HuH-7.5 (cell line): Measurements from ENCODE around the gene PKN3.
A peak's percentile ranks its signal among the peaks of the same experiment; 100 is the strongest.
"Not testable (repeated sequence)": the region's sequence is repeated elsewhere in the genome, so short reads cannot be mapped to it uniquely, and the experiment has no call there.

ENCODE experiments used
- DNase-seq: peaks from one replicate; pipeline ENCODE4 v3.0.0; 2011; ENCODE audit warnings: low spot score

Gene PKN3

DNA sequence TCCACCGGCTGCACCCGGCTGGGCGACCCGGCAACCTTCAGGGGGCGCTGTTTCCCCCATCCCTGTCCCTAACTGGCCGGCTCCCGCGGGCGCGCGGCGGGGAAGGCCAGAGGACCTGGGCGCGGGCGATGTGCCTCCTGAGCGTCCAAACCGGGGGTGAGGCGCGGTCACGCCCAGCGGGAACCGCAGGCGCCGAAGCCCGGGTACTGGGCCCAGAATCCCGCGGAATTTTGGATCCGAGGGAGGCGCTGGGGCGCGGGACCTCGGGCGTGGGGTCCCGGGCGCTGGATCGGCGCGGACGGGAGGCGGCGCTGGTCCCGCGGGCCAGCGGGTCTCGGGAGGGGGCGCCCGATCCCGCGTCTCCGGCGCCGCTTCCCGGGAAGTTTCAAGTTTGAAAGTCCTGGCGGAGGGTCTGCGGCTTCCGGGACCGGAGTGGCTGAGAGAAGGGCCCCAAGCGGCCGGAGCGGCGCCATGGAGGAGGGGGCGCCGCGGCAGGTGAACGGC, at the start of gene PKN3:
TSS of gene PKN3 (plus strand) at position 59 of the 504 bp plus-strand sequence. CDS start at position 472, 413 bp downstream.
- DNase-seq: peak; percentile 97

DNA sequence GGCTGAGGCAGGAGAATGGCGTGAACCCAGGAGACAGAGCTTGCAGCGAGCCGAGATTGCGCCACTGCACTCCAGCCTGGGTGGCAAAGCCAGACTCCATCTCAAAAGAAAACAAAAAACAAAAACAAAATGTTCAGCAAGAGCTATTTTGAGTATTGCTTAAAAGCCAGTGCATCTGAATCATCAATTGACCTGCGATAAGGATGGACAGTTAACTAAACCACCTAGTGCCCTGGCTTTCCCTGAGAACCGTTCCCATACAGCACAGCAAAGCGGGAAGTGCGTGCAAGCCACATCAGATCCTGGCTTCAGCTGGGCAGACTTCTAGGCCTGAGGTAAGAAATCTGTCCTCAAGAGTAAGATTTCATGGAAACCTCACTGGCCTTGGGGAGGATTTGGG, 48.4 kb upstream of the PKN3 start:
- no peak for DNase-seq

DNA sequence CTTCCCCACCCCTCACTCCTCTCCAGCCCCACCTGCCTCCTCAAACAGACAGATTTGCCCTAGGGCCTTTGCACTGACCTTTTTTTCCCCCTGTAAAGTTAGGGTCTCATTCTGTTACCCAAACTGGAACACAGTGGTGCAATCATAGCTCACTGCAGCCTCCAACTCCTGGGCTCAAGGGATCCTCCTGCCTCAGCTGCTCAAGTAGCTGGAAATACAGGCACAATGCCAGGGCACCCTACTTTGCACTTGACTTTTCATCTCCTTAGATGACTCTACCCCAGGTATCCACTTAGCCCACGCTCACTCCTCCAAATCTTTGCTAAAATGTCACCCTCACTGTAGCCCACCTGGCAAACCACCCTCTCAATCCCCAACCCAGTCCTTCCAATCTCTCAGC, 47.8 kb upstream of the PKN3 start:
- no peak for DNase-seq

DNA sequence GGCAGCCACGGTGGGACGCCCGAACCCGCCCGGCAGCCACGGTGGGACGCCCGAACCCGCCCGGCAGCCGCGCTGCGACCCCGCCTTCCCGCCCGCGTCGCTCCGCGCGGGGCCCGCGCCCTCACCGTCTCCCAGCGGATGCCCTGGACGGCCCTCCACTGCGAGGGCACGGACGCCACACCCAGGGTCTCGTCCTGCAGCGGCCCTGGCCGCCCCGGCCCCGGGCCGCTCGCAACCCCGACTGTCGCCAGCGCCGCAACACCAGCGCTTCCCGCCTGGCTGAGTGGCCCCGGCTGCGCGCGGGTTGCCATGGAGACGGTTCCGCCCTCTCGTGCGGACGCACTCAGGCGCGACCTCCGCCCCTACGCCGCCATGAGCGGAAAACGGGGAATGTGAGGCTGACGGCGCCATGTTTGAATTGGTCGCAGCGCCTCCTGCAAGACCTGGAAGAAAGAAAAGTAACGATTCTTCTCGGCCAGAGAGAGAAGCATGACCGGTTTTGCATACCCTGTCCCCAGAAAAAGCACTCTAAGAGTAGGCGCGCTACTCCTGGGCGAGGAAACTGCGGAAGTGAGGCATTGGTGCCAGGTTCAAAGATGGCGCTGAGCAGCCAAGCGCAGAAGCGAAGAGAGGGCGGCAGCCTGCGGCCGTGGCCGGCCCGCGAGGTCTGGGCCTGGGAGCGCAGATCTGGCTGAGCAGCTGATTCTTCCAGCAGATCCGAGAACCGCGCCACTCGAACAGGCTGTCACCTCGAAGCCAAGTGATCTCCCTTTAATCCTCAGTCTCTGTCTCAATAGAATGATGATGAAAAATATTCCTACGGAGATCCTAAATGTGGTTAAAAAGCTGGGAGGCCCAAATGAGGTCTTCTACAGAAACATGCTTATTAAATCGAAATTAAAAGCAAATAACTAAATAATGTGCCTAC, 45.6 kb upstream of the PKN3 start, which contains the start of gene DYNC2I2:
TSS of gene DYNC2I2 (minus strand) at position 432 of the 928 bp plus-strand sequence. CDS start at position 311, 121 bp downstream.
- peak; percentile 97 for DNase-seq

DNA sequence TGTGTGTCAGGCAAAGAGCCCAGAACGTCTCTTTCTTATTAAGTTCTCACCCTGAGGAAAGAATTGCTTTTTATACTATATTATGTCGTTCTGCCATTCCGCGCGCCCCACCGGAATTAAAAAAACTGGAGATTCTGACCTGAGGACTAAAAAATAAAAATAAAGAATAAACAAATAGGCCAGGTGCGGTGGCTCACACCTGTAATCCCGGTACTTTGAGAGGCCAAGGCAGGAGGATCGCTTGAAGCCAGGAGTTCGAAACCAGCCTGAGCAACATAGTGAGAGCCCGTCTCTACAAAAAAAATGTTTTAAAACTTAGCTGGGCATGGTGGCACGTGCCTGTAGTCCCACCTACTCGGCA, 45.0 kb upstream of the PKN3 start:
- no peak for DNase-seq

DNA sequence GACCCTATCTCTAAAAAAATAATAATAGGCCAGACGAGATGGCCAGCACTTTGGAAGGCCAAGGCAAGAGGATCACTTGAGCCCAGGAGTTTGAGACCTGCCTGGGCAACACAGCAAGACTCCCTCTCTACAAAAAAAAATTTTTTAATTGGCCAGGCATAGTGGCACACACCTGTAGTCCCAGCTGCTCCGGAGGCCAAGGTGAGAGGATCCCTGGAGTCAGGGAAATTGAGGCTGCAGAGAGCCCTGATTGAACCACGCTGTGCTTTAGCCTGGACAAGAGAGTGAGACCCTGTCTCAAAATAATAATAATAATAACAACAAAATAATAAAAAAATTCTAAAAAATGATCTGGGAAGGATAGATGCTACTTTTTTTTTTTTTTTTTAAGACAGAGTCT, 44.5 kb upstream of the PKN3 start:
- no peak for DNase-seq

DNA sequence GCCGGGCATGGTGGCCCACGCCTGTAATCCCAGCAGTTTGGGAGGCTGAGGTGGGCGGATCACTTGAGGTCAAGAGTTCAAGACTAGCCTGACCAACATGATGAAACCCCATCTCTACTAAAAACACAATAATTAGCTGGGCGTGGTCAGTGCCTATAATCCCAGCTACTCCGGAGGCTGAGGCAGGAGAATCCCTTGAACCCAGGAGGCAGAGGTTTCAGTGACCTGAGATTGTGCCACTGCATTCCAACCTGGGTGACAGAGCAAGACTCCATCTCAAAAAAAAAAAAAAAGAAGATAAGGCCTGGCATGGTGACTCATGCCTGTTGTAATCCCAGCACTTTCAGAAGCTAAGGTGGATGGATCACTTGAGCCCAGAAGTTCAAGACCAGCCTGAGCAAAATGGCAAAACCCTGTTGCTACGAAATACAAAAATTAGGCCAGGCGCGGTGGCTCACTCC, 35.8 kb upstream of the PKN3 start:
- DNase-seq: not testable (repeated sequence)

DNA sequence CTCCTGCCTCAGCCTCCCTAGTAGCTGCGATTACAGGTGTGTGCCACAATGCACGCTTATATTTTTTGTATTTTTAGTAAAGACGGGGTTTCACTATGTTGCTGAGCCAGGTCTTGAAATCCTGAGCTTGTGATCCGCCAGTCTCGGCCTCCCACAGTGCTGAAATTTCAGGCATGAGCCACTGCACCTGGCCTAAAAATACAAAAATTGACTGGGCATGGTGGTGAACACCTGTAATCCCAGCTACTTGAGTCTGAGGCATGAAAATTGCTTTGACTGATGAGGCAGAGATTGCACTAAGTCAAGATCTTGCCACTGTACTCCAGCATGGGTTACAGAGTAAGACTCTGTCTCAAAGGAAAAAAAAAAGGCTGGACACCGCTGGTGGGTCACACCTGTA, 32.5 kb upstream of the PKN3 start:
- DNase-seq: no peak

DNA sequence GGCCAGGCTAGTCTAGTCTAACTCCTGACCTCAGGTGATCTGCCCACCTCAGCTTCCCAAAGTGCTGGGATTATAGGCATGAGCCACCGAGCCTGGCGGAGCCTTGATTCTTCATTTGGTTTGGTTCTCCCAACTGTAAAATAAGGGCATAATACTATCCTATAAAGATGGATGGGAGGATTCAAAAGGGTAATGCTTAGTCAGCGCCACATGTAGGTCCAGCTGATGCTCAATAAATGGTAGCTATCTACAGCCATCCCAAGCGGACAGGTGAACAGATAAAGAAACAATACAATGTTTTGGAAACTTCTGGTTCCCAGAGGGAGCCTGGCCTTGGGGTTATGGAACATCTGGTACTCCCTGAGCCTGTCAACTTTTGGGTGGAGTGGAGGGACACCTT, 26.9 kb upstream of the PKN3 start:
- DNase-seq: no peak

DNA sequence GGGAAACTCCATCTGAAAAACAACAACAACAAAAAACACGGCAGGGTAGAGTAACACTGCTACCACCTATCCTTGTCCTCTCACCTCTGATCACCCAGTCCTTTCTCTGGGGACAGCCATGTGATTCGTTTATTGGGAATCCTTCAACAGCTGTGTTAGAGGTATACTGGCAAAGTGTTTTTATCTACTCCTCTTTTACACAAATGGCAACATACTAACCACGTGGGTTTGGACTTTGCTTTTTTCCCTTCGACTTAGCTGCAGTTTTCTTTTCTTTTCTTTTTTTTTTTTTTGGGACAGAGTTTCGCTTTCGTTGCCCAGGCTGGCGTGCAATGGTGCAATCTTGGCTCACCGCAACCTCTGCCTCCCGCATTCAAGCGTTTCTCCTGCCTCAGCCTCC, 24.5 kb upstream of the PKN3 start:
- DNase-seq: no peak

DNA sequence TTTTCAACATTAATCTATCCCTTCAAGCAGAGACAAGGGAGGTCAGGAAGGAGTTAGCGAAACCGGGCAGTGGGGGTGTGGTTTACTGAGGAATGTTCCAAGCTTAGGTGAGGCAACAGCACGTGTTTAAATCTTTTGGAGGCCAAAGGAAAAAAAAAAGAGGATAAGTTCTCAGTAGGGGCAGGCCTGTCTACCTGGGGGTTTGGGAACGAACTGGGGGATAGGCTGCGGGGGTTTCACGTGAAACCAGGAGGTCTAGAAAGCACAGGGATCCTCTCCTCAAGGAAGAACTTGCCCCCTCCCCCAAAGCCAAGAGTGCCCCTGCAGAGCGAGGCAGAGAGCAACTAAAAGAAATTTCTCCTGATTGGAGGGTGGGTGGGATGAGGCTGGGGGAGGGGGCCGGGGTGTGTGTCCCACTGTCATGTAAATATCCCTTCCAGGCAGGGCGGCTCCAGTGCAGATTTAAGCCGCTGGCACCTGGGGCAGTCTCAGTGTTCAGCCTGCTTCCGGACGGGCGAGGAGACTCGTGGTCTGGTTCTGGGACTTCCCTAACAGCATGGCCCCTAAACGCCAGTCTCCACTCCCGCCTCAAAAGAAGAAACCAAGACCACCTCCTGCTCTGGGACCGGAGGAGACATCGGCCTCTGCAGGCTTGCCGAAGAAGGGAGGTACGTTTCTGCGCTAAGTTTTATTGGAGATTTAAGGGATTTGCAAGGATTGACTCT, 18.8 kb upstream of the PKN3 start:
- DNase-seq: peak; percentile 55

DNA sequence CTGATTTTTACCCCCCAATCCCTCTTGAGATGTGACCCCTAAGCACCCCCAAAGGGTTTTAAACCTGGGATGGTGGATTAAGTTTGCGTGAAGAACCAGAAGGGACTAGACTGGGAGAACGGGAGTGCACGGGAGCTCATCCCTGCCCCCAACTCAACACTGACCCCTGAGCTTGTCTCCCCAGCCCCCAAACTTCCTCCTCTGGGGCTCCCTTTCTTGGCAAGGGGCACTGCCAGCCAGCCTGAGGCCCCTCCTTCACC, 18.3 kb upstream of the PKN3 start:
- DNase-seq: no peak

DNA sequence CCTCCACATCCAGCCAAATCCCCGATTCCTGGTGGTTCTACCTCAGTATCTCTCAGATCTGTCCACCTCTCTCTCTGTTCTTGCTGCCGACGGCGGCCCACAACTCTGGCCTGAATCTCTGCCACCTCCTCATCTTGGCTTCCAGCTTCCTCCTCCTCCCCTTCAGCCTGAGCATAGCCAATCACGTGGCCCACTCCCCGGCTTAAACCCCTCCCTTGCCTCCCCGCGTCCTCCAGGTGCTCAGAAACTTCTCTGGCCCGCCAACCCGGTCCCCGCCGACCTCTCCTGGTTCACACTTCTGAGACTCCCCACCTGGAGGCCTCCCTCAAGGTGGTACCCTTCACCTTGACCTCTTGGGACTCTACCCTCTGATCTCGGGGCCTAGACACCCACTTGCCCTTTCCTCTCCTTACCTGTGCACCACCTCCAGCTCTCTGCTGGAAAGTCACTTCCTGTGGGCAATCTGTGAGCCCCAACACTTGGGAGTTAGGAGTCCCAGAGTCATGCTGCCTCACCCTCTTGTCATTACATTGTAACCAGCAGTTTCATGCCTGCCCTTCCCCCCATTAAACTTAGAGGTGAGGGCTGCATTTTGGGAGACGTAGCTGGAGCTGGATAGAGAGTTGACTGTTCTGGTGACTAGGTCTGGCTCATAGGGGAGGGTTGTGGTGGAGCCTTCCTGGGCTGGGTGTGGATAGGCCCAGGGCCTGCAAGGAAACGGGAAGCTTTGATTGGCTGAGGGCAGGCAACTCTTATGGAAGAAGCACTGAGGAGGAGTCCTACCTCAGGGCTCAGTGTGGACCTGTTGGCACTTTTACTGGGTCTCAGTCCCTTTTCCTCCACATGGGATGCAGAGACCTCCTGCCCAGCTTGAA, 17.7 kb upstream of the PKN3 start:
- peak; percentile 90 for DNase-seq

DNA sequence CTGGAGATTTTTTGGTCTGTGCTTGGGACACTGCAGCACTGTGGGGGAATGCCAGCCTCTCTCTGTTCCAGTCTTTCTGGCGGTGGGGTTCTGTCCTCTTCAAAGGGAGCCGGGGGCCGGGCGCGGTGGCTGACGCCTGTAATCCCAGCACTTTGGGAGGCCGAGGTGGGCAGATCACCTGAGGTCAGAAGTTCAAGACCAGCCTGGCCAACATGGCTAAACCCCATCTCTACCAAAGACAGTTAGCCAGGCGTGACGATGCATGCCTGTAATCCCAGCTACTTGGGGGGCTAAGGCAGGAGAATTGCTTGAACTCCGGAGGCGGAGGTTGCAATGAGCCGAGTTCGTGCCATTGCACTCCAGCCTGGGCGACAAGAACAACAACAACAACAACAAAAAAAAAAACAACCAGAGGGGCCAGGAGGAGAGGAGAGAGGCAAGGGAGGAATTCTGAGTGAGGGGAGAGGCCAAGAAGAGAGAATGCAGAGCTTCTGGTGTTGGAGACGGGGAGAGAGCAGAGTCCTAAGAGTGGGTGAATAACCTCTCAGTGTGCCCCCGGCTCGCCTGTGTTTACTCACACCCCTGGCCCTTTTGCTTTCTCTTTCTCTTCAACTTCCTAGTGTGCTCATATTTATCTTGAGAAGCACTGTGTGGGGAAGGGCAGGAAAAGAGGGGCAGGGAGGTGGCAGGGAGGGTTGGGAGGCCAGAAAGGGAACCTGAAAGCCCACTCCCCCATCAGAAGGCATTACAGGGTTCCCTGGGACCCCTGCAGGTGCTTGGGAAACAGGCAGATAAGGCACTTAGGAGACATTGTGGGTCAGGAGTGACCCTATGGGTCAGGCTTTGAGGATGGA, 16.4 kb upstream of the PKN3 start:
- no peak for DNase-seq

DNA sequence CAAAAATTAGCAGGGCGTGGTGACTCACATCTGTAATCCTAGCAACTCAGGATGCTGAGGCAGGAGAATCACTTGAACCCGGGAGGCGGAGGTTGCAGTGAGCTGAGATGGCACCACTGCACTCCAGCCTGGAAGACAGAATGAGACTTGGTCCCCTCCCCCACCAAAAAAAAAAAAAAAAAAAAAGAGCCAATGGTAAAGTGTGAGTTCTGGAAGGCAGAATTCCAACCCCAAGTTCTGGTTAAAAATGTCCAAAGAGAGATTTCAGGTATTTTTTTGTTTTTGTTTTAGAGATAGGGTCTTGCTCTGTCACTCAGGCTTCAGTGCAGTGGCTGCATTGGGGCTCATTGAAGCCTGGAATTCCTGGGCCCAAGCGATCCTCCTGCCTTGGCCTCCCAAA, 14.8 kb upstream of the PKN3 start:
- no peak for DNase-seq

DNA sequence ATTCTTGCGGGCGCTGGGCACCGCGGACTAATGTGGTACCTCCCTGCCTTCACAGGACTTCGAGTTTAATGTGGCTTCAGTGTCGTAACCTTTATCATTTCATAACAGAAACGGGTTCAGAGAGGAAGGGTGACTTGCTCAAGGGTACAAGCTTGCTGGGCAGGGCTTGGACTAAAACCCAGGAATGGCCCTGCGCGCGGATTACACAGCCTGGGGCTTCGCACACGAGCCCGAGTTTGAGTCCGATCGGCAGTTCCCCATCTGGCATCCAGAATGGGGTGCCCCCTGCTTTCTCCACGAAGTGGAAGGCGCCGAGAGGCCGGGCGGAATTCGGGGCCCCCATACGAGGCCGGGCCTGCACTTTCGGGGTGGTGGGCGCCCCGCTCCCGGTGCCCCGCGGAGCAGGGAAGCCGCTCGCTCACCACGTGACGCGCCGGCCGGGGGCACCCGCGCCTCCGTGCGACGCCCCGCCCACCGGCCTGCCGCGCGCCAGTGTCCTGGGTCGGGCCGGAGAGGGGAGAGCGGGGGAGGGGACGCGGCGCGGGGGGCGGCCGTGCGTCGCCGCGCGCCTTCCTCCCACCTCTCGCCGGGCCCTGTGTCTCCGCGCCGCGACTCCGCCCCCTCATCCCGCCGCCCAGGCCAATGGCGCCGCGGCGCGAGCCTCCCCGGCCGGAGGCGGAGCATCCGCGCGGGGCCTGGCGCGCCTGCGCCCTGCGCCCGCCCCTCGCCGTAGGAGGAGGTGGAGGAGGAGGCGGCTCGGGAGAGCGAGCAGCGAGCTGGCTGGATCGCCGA, 13.6 kb upstream of the PKN3 start, which contains the start of gene SET:
TSS of gene SET (plus strand) at position 722 of the 792 bp plus-strand sequence. CDS start 361 bp downstream, outside the sequence.
- DNase-seq: peak; percentile 99

DNA sequence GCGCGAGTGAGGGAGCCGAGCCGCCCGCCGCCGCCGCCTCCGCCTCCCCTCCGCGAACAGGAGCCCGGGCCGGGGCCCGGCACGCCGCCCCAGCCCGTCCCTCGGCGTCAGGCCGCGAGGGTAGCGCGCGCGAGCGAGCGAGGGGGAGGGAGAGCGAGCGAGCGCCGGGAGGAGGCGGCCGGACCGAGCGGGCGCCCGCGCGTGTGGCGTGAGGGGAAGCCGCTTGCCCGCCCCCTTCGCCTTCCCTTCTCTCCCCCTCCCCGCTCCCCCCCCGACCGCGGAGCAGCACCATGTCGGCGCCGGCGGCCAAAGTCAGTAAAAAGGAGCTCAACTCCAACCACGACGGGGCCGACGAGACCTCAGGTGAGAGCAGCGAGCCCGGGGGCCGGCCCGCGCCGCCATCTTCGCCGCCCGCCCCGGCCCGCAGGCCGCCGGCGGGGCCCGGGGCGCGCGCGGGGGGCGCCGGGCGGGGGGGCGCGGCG, 13.0 kb upstream of the PKN3 start:
- DNase-seq: no peak

DNA sequence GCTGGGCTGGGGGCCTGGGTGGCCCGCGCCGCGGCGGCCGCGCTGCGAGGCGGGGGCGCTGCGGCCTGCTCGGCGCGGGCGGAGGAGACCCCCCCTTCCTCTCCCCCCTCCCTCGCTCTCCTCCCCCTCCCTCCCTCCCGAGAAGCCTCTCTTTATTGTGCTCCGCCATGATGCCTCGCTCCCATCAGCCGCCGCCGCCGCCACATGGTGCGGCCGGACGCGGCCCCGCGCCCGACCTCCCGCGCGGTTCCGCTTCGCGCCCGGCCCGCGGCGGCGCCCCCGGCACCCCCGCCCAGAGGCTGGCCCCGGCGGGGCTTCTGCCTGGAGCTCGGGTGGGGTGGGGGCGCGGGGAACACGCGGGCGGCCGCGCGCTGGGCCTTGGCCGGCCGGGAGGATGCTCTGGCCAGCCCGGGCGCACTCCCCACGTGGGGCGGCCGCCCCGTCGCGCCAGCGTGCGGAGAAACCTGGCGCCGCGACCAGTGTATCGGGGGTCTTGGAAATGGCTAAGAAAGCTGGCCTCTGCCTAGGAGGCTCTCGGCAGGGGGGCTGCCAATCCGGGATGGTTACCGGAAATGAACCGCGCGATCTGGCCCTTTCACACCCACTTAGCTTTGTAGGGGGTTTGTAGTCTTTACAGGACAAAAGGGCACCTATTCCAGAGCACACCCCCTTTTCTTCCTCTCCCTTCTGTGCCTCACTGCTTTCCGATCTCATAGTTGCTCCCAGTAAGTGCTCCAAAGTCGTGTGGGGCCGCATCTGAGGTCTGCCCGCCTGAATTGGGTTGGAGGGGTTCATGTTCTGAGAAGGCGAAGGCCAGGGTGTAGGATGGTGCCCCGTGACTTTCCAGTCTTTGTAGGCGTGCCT, 12.3 kb upstream of the PKN3 start:
- DNase-seq: peak; percentile 71

DNA sequence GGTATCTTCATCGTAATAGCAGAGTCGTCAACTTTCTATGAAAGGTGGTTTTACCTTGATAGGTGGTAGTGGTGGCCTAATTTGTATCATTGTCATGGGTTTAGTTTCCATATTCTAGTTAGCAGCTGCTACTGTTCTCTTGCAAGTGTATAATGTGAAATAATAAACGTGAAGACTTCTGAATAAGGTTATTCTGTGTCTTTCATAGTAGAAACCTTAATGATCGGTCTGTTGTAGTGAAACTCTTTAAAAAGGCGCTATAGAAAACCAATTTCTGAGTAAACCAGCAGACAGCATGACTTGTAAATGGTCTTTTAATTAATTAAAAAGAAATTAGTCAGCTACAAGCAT, 11.6 kb upstream of the PKN3 start:
- DNase-seq: no peak
